Upper lobe of left lung (tissue), 4 donors: Measurements from ENCODE around the gene DUS1L.

Experiments used
- POLR2A ChIP-seq, 4 donors: fragments of 450-650 bp; IDR thresholded peaks; one replicate each; pipeline ENCODE4 v1.5.1; 2016 to 2017; ENCODE audit warnings: antibody characterized with exemption in 4 of 4, mild to moderate bottlenecking in 2 of 4
- POLR2AphosphoS5 ChIP-seq, 2 donors: sonication (generic); formaldehyde crosslinking; IDR thresholded peaks; one replicate each; pipeline ENCODE4 v1.5.1; 2017; ENCODE audit warnings: antibody characterized with exemption in 2 of 2
- TF ChIP-seq, protein P1 (sequence below), 6 experiments: fragments of 450-650 bp in 4 of 6; fragments of 200-600 bp in 2 of 6; sonication (generic) in 2 of 6; IDR thresholded peaks; one replicate each; pipeline ENCODE4 v1.5.1; 2016 to 2019; ENCODE audit warnings: antibody characterized with exemption in 6 of 6

- no peak for TF ChIP-seq POLR2AphosphoS5 (IDR thresholded peaks at IDR 0.05)
- TF ChIP-seq, protein P1, sequence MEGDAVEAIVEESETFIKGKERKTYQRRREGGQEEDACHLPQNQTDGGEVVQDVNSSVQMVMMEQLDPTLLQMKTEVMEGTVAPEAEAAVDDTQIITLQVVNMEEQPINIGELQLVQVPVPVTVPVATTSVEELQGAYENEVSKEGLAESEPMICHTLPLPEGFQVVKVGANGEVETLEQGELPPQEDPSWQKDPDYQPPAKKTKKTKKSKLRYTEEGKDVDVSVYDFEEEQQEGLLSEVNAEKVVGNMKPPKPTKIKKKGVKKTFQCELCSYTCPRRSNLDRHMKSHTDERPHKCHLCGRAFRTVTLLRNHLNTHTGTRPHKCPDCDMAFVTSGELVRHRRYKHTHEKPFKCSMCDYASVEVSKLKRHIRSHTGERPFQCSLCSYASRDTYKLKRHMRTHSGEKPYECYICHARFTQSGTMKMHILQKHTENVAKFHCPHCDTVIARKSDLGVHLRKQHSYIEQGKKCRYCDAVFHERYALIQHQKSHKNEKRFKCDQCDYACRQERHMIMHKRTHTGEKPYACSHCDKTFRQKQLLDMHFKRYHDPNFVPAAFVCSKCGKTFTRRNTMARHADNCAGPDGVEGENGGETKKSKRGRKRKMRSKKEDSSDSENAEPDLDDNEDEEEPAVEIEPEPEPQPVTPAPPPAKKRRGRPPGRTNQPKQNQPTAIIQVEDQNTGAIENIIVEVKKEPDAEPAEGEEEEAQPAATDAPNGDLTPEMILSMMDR (IDR thresholded peaks at IDR 0.05) = no peak
- no peak for TF ChIP-seq POLR2A (IDR thresholded peaks at IDR 0.05)
Observed at GRCh38 chr17:82056729-82057621, 8.6 kb downstream of the DUS1L start.
